MCF 10A (cell line): ENCODE data around the gene STIM1. TPM values are rescaled to one million over a fixed set of nuclear protein-coding genes. Genes with fewer than 3 reads are reported as not detected.
A peak's percentile ranks its signal among the peaks of the same experiment; 100 is the strongest.

ENCODE experiments used
- BruUV-seq: library from RNA; stranded (reverse); fragments of 400-500 nt; replicated peaks from 2 replicates; lab custom pipeline; 2021; lab: Mats Ljungman, UMichigan
- CTCF ChIA-PET: fragments of 300-600 bp; sonication (Branson Sonifier 250); formaldehyde crosslinking; extraction: SDS; loops from one replicate; lab custom pipeline; 2021; ENCODE audit warnings: antibody characterized with exemption, inconsistent platforms; lab: Yijun Ruan, JAX
- POLR2A ChIA-PET: fragments of 300-600, 350-650 bp; sonication (Branson Sonifier 250); formaldehyde crosslinking; extraction: SDS; loops from one replicate; lab custom pipeline; 2020; ENCODE audit warnings: antibody characterized with exemption, inconsistent platforms; lab: Yijun Ruan, JAX
- DNase-seq: peaks from one replicate; pipeline ENCODE4 v3.0.0-alpha.2; 2018; ENCODE audit not compliant: unreplicated experiment
- H3K27ac Mint-ChIP-seq: one replicate; pipeline ENCODE4 v1.8.0; 2022; ENCODE audit warnings: mild to moderate bottlenecking, low read depth, mixed read lengths; ENCODE audit not compliant: unreplicated experiment
- H3K27me3 Mint-ChIP-seq: one replicate; pipeline ENCODE4 v1.8.0; 2022; ENCODE audit warnings: mixed read lengths; ENCODE audit not compliant: insufficient read depth, unreplicated experiment
- H3K36me3 Mint-ChIP-seq: one replicate; pipeline ENCODE4 v1.8.0; 2022; ENCODE audit warnings: mild to moderate bottlenecking, moderate library complexity, mixed read lengths; ENCODE audit not compliant: insufficient read depth, unreplicated experiment
- H3K4me1 Mint-ChIP-seq: one replicate; pipeline ENCODE4 v1.8.0; 2022; ENCODE audit warnings: mixed read lengths; ENCODE audit not compliant: insufficient read depth, unreplicated experiment
- H3K4me3 Mint-ChIP-seq: one replicate; pipeline ENCODE4 v1.8.0; 2022; ENCODE audit warnings: mild to moderate bottlenecking, moderate library complexity, mixed read lengths; ENCODE audit not compliant: unreplicated experiment
- H3K9me3 Mint-ChIP-seq: one replicate; pipeline ENCODE4 v1.8.0; 2022; ENCODE audit warnings: mixed read lengths; ENCODE audit not compliant: unreplicated experiment
- intact Hi-C: fragments of 100-400 bp; cut with micrococcal nuclease; formaldehyde crosslinking; loops from 2 replicates; pipeline ENCODE4 v1.14.1; 2022
- total RNA-seq: library from RNA; stranded (reverse); gene quantifications from 2 replicates; pipeline ENCODE4 v1.2.3, GENCODE V29; 2022
- TF ChIP-seq, protein P1 (sequence below): fragments of 200-600 bp; IDR thresholded peaks from one replicate; pipeline ENCODE4 v1.8.0; 2022; ENCODE audit warnings: antibody characterized with exemption, mild to moderate bottlenecking; ENCODE audit not compliant: unreplicated experiment

STIM1 gene
- total RNA-seq, 1 experiment from 2014 or later, result 41.2 TPM

DNA sequence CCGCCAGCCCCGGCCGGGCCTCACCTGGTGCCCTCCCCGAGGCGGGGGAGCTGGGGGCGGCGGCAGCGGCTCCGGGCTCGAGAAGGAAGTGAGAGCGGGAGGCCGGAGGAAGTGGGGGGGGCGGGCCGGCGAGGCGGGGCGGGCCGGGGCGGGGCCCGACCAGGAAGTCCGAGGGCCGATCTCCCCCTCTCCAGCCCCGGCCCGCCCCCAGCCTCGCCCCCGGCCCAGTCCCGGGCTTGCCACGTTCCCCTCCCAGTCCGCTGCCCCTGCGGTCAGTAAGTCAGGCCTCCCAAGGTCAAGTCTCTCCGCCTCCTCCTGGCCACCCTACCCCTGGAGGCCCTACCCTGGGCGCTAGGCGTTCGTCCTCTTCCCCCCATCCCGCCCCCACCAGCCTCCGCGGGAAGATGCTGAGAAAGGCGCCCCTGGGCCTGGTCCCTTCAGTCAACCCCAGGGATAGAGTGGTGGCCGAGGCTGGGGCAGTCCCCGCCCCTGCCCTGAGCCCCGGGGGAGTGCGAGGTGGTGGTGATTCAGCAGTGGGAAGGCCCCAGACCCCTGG, 14.5 kb upstream of the STIM1 start, which contains the start of gene RHOG:
TSS of gene RHOG (minus strand) at position 90 of the 556 bp plus-strand sequence. CDS start 12,821 bp downstream, outside the sequence.
- peak; percentile 83 for DNase-seq
- Mint-ChIP-seq H3K27ac (peak within 1 kb of the TSS; percentile 62), H3K9me3 (no peaks in the 10 kb centered on the region), H3K36me3 (peaks cover 4% of the 10 kb centered on the region), H3K27me3 (no peaks in the 10 kb centered on the region), H3K4me3 (peak within 1 kb of the TSS; percentile 80), H3K4me1 (peaks cover 22% of the 10 kb centered on the region)
- intact Hi-C loops, result loop anchor here (1.0 kb wide), 1 partner anchor 44 kb away; the partner anchor contains the start of gene NUP98
- ChIA-PET POLR2A (interaction anchor here (0.7 to 2.9 kb wide), 13 partner anchors 10 to 233 kb away, joined by 3 to 45 read pairs (median 5); partner anchors contain the start of genes NUP98, PGAP2 and STIM1), CTCF (interaction anchor here (0.6 to 20.5 kb wide), 20 partner anchors 9 to 267 kb away, joined by 3 to 1105 read pairs (median 6); partner anchors contain the start of genes PGAP2 and STIM1)
- no TSS peak for BruUV-seq
- TF ChIP-seq, protein P1, sequence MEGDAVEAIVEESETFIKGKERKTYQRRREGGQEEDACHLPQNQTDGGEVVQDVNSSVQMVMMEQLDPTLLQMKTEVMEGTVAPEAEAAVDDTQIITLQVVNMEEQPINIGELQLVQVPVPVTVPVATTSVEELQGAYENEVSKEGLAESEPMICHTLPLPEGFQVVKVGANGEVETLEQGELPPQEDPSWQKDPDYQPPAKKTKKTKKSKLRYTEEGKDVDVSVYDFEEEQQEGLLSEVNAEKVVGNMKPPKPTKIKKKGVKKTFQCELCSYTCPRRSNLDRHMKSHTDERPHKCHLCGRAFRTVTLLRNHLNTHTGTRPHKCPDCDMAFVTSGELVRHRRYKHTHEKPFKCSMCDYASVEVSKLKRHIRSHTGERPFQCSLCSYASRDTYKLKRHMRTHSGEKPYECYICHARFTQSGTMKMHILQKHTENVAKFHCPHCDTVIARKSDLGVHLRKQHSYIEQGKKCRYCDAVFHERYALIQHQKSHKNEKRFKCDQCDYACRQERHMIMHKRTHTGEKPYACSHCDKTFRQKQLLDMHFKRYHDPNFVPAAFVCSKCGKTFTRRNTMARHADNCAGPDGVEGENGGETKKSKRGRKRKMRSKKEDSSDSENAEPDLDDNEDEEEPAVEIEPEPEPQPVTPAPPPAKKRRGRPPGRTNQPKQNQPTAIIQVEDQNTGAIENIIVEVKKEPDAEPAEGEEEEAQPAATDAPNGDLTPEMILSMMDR, result no peak

- intact Hi-C loops, result loop anchor here (1.0 kb wide), 1 partner anchor 44 kb away; the partner anchor contains the start of gene NUP98
- ChIA-PET CTCF (interaction anchor here (0.6 to 20.5 kb wide), 32 partner anchors 9 to 263 kb away, joined by 3 to 1105 read pairs (median 4); partner anchors contain the start of genes PGAP2 and STIM1), POLR2A (interaction anchor here (0.6 to 2.9 kb wide), 13 partner anchors 10 to 252 kb away, joined by 3 to 45 read pairs (median 5); partner anchors contain the start of genes NUP98, PGAP2 and STIM1)
- Mint-ChIP-seq H3K36me3 (no peaks in the 10 kb centered on the region), H3K27ac (peak overlapping the region; percentile 62), H3K9me3 (no peaks in the 10 kb centered on the region), H3K4me1 (peaks cover 22% of the 10 kb centered on the region), H3K4me3 (peak overlapping the region; percentile 80), H3K27me3 (no peaks in the 10 kb centered on the region)
- peak; percentile 88 for DNase-seq
- TF ChIP-seq, protein P1, result peak; percentile 71
- TSS peak; percentile 86 for BruUV-seq
Measured at GRCh38 chr11:3841426-3842350, 13.8 kb upstream of the STIM1 start.

DNA sequence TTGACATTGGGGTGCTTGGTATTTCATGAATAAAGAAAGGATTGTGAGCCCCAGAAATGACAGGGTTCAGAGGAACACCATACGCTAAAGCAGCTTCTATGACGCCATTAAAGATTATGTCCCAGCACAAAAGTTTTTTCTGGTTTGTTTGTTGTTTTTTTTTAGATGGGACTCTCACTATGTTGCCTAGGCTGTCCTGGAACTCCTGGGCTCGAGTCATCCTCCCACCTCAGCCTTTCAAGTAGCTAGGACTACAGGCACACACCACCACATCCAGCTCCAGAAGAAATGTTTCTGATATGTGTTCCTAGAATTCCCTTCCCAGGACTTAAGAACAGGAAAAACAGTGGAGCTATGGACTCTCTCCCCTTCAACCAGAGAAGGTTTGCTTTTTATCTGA, 12.1 kb upstream of the STIM1 start:
- no peaks in the 10 kb centered on the region for H3K36me3 Mint-ChIP-seq
- peaks cover 3% of the 10 kb centered on the region for H3K27me3 Mint-ChIP-seq
- H3K4me3 Mint-ChIP-seq, result no peak overlapping the region
- CTCF ChIA-PET, result interaction anchor here (0.6 to 20.5 kb wide), 4 partner anchors 9 to 226 kb away, joined by 3 to 1105 read pairs (median 12); partner anchors contain the start of gene STIM1
- TF ChIP-seq, protein P1, result no peak
- peaks cover 16% of the 10 kb centered on the region for H3K4me1 Mint-ChIP-seq
- no peak for DNase-seq
- H3K27ac Mint-ChIP-seq, result no peak overlapping the region
- H3K9me3 Mint-ChIP-seq, result no peaks in the 10 kb centered on the region
- intact Hi-C loops, result no loop called here
- POLR2A ChIA-PET, result interaction anchor here (0.9 to 1.0 kb wide), 2 partner anchors 11 to 12 kb away, joined by 3 to 4 read pairs; partner anchors contain the start of gene STIM1
- no TSS peak for BruUV-seq
